HepG2 (cell line): Measurements from ENCODE around the gene ACTR10. TPM values are rescaled to one million over a fixed set of nuclear protein-coding genes. Genes with fewer than 3 reads are reported as not detected.

Experiments used
- ATAC-seq: fragments of 200-7000 bp; cut with Tn5 transposase; 3 replicates; pipeline ENCODE4 v1.9.1; 2020; ENCODE audit warnings: mild to moderate bottlenecking, moderate library complexity
- BruUV-seq: library from RNA; stranded (reverse); fragments of 400-500 nt; replicated peaks from 2 replicates; lab custom pipeline; 2021; lab: Mats Ljungman, UMichigan
- CTCF ChIA-PET: fragments of 300-600 bp; formaldehyde crosslinking; extraction: SDS; loops from one replicate; lab custom pipeline; 2021; ENCODE audit warnings: low total read pairs, inconsistent platforms, low intra/inter-chr PET ratio; lab: Yijun Ruan, JAX
- POLR2A ChIA-PET: fragments of 350-600 bp; sonication (Branson Sonifier 250); formaldehyde crosslinking; loops from one replicate; lab custom pipeline; 2020; ENCODE audit warnings: antibody characterized with exemption, inconsistent platforms; lab: Yijun Ruan, JAX
- DNase-seq: peaks from one replicate; pipeline ENCODE4 v3.0.0-alpha.2; 2015; ENCODE audit warnings: low spot score
- FAIRE-seq: peaks from 3 replicates; lab custom pipeline; 2011; peaks lifted over from hg19 to GRCh38; lab: Jason Lieb, UNC
- H2AFZ ChIP-seq: one replicate; pipeline ENCODE4 v1.6.1; 2011; ENCODE audit warnings: low read length, inconsistent platforms
- H3K27ac ChIP-seq: fragments of 300-600 bp; 3 replicates; pipeline ENCODE4 v1.8.0; 2011; ENCODE audit warnings: mixed run types, mild to moderate bottlenecking, mixed read lengths, low read length, inconsistent platforms; ENCODE audit not compliant: insufficient read depth; ENCODE audit errors: extremely low read length
- H3K27me3 ChIP-seq, 2 experiments: fragments of 200-600 bp in 1 of 2; 2 replicates in 1 of 2; 3 replicates in 1 of 2; pipeline versions ENCODE4 v1.6.0 to v1.8.0; 2011; ENCODE audit warnings: low read length in 2 of 2, mild to moderate bottlenecking in 2 of 2, moderate library complexity in 2 of 2, inconsistent platforms in 1 of 2; ENCODE audit not compliant: insufficient read depth in 2 of 2, control insufficient read depth in 1 of 2
- H3K36me3 ChIP-seq, 2 experiments: fragments of 200-600 bp in 1 of 2; replicated peaks in 1 of 2; 2 replicates in 1 of 2; 3 replicates in 1 of 2; pipeline versions ENCODE4 v1.5.1 to v1.8.0; 2011; ENCODE audit warnings: low read length in 2 of 2, inconsistent platforms in 1 of 2; ENCODE audit not compliant: insufficient read depth in 2 of 2, control insufficient read depth in 1 of 2
- H3K4me1 ChIP-seq: 2 replicates; pipeline ENCODE4 v1.5.1; 2012; ENCODE audit warnings: low read length, inconsistent platforms; ENCODE audit not compliant: insufficient read depth
- H3K4me2 ChIP-seq: 2 replicates; pipeline ENCODE4 v1.6.0; 2011; ENCODE audit warnings: low read depth, low read length, inconsistent platforms
- H3K4me3 ChIP-seq, 3 experiments: fragments of 200-600 bp in 1 of 3; sonication (generic), shearing (Covaris generic) in 1 of 3; replicated peaks in 1 of 3; 2 replicates each; pipeline ENCODE4 v1.5.1; 2011 to 2016; ENCODE audit warnings: low read length in 3 of 3, inconsistent platforms in 2 of 3, low read depth in 2 of 3, mild to moderate bottlenecking in 2 of 3, control low read depth in 1 of 3, mixed read lengths in 1 of 3; ENCODE audit not compliant: insufficient read depth in 1 of 3
- H3K79me2 ChIP-seq: one replicate; pipeline ENCODE4 v1.6.1; 2011; ENCODE audit warnings: low read length, inconsistent platforms; ENCODE audit not compliant: insufficient read depth
- H3K9ac ChIP-seq: 2 replicates; pipeline ENCODE4 v1.6.0; 2011; ENCODE audit warnings: mild to moderate bottlenecking, low read depth, low read length, inconsistent platforms; ENCODE audit not compliant: insufficient read depth
- H3K9me3 ChIP-seq: 2 replicates; pipeline ENCODE4 v1.5.1; 2012; ENCODE audit warnings: mild to moderate bottlenecking, low read length
- H4K20me1 ChIP-seq: 2 replicates; pipeline ENCODE4 v1.6.0; 2011; ENCODE audit warnings: inconsistent platforms, mild to moderate bottlenecking, low read length, moderate library complexity; ENCODE audit not compliant: insufficient read depth
- AGO2 ChIP-seq: fragments of 200-400 bp; formaldehyde crosslinking; optimal IDR thresholded peaks from 2 replicates; pipeline ENCODE3; 2017; ENCODE audit warnings: mild to moderate bottlenecking, low read depth, low read length, moderate library complexity
- BATF2 ChIP-seq: sonication (generic); formaldehyde crosslinking; IDR thresholded peaks from 2 replicates; pipeline ENCODE4 v1.8.0; 2022; ENCODE audit warnings: mild to moderate bottlenecking, missing genetic modification reagents, moderate library complexity
- CAMTA2 ChIP-seq: sonication (generic); formaldehyde crosslinking; IDR thresholded peaks from 2 replicates; pipeline ENCODE4 v1.4.0; 2020; ENCODE audit warnings: mild to moderate bottlenecking, missing genetic modification reagents, borderline replicate concordance
- MZF1 ChIP-seq: sonication (generic); formaldehyde crosslinking; IDR thresholded peaks from 2 replicates; pipeline ENCODE4 v1.8.1; 2023; ENCODE audit warnings: mild to moderate bottlenecking, missing genetic modification reagents, borderline replicate concordance
- POLR2G ChIP-seq: fragments of 200-400 bp; formaldehyde crosslinking; IDR thresholded peaks from 2 replicates; pipeline ENCODE4 v1.6.1; 2018; ENCODE audit warnings: mild to moderate bottlenecking, low read depth, low read length, moderate library complexity
- RBFOX2 ChIP-seq: fragments of 200-400 bp; formaldehyde crosslinking; IDR thresholded peaks from 2 replicates; pipeline ENCODE4 v1.6.1; 2017; ENCODE audit warnings: low read depth, mild to moderate bottlenecking, low read length
- ZFP90 ChIP-seq: sonication (generic); formaldehyde crosslinking; IDR thresholded peaks from 2 replicates; pipeline ENCODE4 v1.8.0; 2022; ENCODE audit warnings: missing genetic modification reagents, mild to moderate bottlenecking, inconsistent platforms, borderline replicate concordance
- ZFX ChIP-seq: sonication (generic); formaldehyde crosslinking; IDR thresholded peaks from 2 replicates; pipeline ENCODE4 v1.4.0; 2020; ENCODE audit warnings: mild to moderate bottlenecking, low read depth, missing genetic modification reagents, moderate library complexity
- in situ Hi-C: cut with HindIII; loops from 2 replicates; pipeline ENCODE4 v1.10.0; 2017; ENCODE audit warnings: low pct_unique_long_range_greater_than_20kb; ENCODE audit not compliant: extremely low pct_ligation_motif_present
- intact Hi-C: fragments of 100-400 bp; cut with micrococcal nuclease; formaldehyde crosslinking; loops from one replicate; pipeline ENCODE4 v1.10.0; 2022; ENCODE audit not compliant: unreplicated experiment
- polyA plus RNA-seq, 8 experiments: library from polyadenylated mRNA; depleted of rRNA in 3 of 8; stranded (reverse) in 7 of 8; unstranded in 1 of 8; fragments of >200 nt; fragmentation: Illumina TruSeq in 4 of 8; extraction: Trizol in 4 of 8; gene quantifications; 2 replicates each; pipeline versions ENCODE4 v1.2.1 to v1.2.3, GENCODE V29; 2011 to 2016; ENCODE audit warnings: low read depth in 4 of 8, missing spikeins in 1 of 8, mixed read lengths in 1 of 8; ENCODE audit not compliant: insufficient read depth in 1 of 8
- total RNA-seq, 5 experiments: library from RNA; depleted of rRNA; stranded (reverse); fragments of >200 nt; fragmentation: Illumina TruSeq; extraction: Trizol; gene quantifications; 2 replicates each; pipeline ENCODE4 v1.2.3, GENCODE V29; 2016; ENCODE audit warnings: low read depth in 1 of 5
- TF ChIP-seq, protein P1 (sequence below): IDR thresholded peaks from 2 replicates; pipeline ENCODE4 v1.6.1; 2016; ENCODE audit warnings: control low read depth

Gene ACTR10
- total and polyA plus RNA-seq, 2 of the 13 experiments (the other 11 are each of a cell fraction or from before 2014, with no cell fraction given): 30.0 to 41.3 TPM

DNA sequence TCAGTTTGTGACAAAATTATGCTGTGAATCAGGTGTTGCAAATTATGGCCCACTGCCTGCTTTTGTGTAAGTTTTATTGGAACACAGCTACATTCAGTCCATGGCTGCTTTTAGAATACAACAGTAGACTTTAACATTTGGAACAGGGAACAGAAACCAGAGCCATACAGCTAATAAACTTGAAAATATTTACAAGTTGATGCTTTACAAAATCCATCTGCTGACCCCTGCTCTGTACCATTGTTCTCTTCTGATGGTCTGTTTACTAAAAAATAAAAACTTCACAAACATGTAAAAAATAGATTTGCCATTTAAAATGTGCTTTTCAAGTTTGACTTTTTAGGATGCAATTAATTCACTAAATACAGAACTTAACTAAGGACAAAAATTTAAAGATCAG is 65.5 kb downstream of the ACTR10 start:
- CTCF ChIA-PET: no interaction called here
- no peak for TF ChIP-seq MZF1 (CRISPR knock-in tag)
- 0 out of 2 replicates have a peak, but pooled peaks have one; percentile 14 for TF ChIP-seq POLR2G
- TF ChIP-seq BATF2 (CRISPR knock-in tag): no peak
- TF ChIP-seq, protein P1, sequence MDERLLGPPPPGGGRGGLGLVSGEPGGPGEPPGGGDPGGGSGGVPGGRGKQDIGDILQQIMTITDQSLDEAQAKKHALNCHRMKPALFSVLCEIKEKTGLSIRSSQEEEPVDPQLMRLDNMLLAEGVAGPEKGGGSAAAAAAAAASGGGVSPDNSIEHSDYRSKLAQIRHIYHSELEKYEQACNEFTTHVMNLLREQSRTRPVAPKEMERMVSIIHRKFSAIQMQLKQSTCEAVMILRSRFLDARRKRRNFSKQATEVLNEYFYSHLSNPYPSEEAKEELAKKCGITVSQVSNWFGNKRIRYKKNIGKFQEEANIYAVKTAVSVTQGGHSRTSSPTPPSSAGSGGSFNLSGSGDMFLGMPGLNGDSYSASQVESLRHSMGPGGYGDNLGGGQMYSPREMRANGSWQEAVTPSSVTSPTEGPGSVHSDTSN (CRISPR knock-in tag): no peak
- TF ChIP-seq CAMTA2 (CRISPR knock-in tag): no peak
- TF ChIP-seq ZFP90 (CRISPR knock-in tag): no peak
- no peak for TF ChIP-seq ZFX (CRISPR knock-in tag)
- TF ChIP-seq AGO2: peak; percentile 63
- TF ChIP-seq RBFOX2: 0 out of 2 replicates have a peak, but pooled peaks have one; percentile 43
- H3K4me3 ChIP-seq: no peak overlapping the region
- H3K9ac ChIP-seq: no peak overlapping the region
- no peak overlapping the region for H2AFZ ChIP-seq
- intact Hi-C loops (no loop called here), in situ Hi-C loops (no loop called here)
- no peaks in the 10 kb centered on the region for H3K9me3 ChIP-seq
- H3K27ac ChIP-seq: no peak overlapping the region
- FAIRE-seq (no peak), ATAC-seq (no peak), DNase-seq (no peak)
- 0 out of 2 replicates have a peak, but pooled peaks cover 5% of the 10 kb centered on the region for H3K4me1 ChIP-seq
- no peaks in the 10 kb centered on the region for H3K27me3 ChIP-seq
- POLR2A ChIA-PET: interaction anchor here (1.3 kb wide), 1 partner anchor 21 kb away, joined by 4 read pairs; the partner anchor contains the start of gene PSMA3
- no TSS peak for BruUV-seq
- peaks cover 14 to 80% of the 10 kb centered on the region in 2 experiments; a peak in 4 of 5 replicates for H3K36me3 ChIP-seq
- H4K20me1 ChIP-seq: no peaks in the 10 kb centered on the region
- no peaks in the 10 kb centered on the region for H3K79me2 ChIP-seq
- H3K4me2 ChIP-seq: no peak overlapping the region
